ENCODE measurements around the gene ARL2BP.

ARL2BP gene

GRCh38 chr16:57238682-57239081 lies 6.4 kb upstream of the ARL2BP start:
- Histone ChIP-seq H3K27ac (no peak overlapping the region), H3K27me3 (no peaks in the 10 kb centered on the region), H3K4me3 (no peak overlapping the region), H3K4me1 (no peaks in the 10 kb centered on the region), H3K36me3 (peaks cover 50 to 64% (median 50%) of the 10 kb centered on the region in 3 donors), H3K9me3 (no peaks in the 10 kb centered on the region)
- no peak for DNase-seq
- intact Hi-C loops (cut with DNase I; ENCODE audit: low total_unique reads), result no loop called here
- no peak for TF ChIP-seq CTCF (IDR thresholded peaks at IDR 0.05)

GRCh38 chr16:57239107-57239506 lies 6.0 kb upstream of the ARL2BP start:
- Histone ChIP-seq H3K9me3 (no peaks in the 10 kb centered on the region), H3K27me3 (no peaks in the 10 kb centered on the region), H3K4me1 (peaks cover 0 to 2% (median under 1%) of the 10 kb centered on the region in 4 donors), H3K27ac (no peak overlapping the region), H3K4me3 (no peak overlapping the region), H3K36me3 (peaks cover 45 to 59% (median 46%) of the 10 kb centered on the region in 3 donors)
- DNase-seq, result no peak
- intact Hi-C loops (cut with DNase I; ENCODE audit: low total_unique reads), result no loop called here
- TF ChIP-seq CTCF (IDR thresholded peaks at IDR 0.05), result no peak

GRCh38 chr16:57240851-57241250 lies 4.2 kb upstream of the ARL2BP start:
- Histone ChIP-seq H3K36me3 (peaks cover 29 to 42% (median 29%) of the 10 kb centered on the region in 3 donors), H3K27me3 (no peaks in the 10 kb centered on the region), H3K27ac (no peak overlapping the region), H3K9me3 (no peaks in the 10 kb centered on the region), H3K4me3 (no peak overlapping the region), H3K4me1 (peaks cover 0 to 10% (median 3%) of the 10 kb centered on the region in 4 donors)
- intact Hi-C loops (cut with DNase I; ENCODE audit: low total_unique reads), result no loop called here
- no peak for TF ChIP-seq CTCF (IDR thresholded peaks at IDR 0.05)
- no peak for DNase-seq

- H3K9me3 ChIP-seq, result no peaks in the 10 kb centered on the region
- no peaks in the 10 kb centered on the region for H3K27me3 ChIP-seq
- peaks cover 19 to 36% (median 20%) of the 10 kb centered on the region in 3 donors for H3K36me3 ChIP-seq
- H3K4me1 ChIP-seq, result peaks cover 0 to 18% (median 10%) of the 10 kb centered on the region in 4 donors
- TF ChIP-seq CTCF (IDR thresholded peaks at IDR 0.05), result no peak
- intact Hi-C loops (cut with DNase I; ENCODE audit: low total_unique reads), result no loop called here
- no peak for DNase-seq
- H3K27ac ChIP-seq, result no peak overlapping the region
- H3K4me3 ChIP-seq, result no peak overlapping the region
These were observed 2.4 kb upstream of the ARL2BP start for GRCh38 chr16:57242650-57243049.

- peak overlapping the region; percentile 85 to 94 for H3K27ac ChIP-seq
- no peak for TF ChIP-seq CTCF (IDR thresholded peaks at IDR 0.05)
- intact Hi-C loops (cut with DNase I; ENCODE audit: low total_unique reads), result no loop called here
- peaks cover 0 to 18% (median 10%) of the 10 kb centered on the region in 4 donors for H3K4me1 ChIP-seq
- H3K36me3 ChIP-seq, result peaks cover 17 to 36% (median 21%) of the 10 kb centered on the region in 3 donors
- no peaks in the 10 kb centered on the region for H3K27me3 ChIP-seq
- peak in 1 of 2 donors; percentile 72 for DNase-seq
- no peaks in the 10 kb centered on the region for H3K9me3 ChIP-seq
- H3K4me3 ChIP-seq, result peak overlapping the region; percentile 68 to 74
These were observed 644 bp upstream of the ARL2BP start for GRCh38 chr16:57244463-57244766.

Data from tibial artery (tissue), 4 donors.